NT2/D1 (cell line): ENCODE results near the gene HSF4.

ENCODE experiments used
- DNase-seq: peaks from one replicate; pipeline ENCODE4 v3.0.0-alpha.2; 2011; ENCODE audit warnings: low read depth, low spot score
- H3K27me3 ChIP-seq: 2 replicates; pipeline ENCODE4 v1.6.0; 2011; ENCODE audit warnings: mild to moderate bottlenecking; ENCODE audit not compliant: insufficient read length, insufficient read depth
- H3K36me3 ChIP-seq: 2 replicates; pipeline ENCODE4 v1.6.1; 2011; ENCODE audit warnings: mild to moderate bottlenecking, low read length, mixed read lengths; ENCODE audit not compliant: insufficient read depth, insufficient read length
- H3K4me1 ChIP-seq: 2 replicates; pipeline ENCODE4 v1.5.1; 2011; ENCODE audit not compliant: insufficient read depth, insufficient read length
- H3K4me3 ChIP-seq: 2 replicates; pipeline ENCODE4 v1.5.1; 2011; ENCODE audit warnings: low read depth; ENCODE audit not compliant: insufficient read length
- H3K9ac ChIP-seq: 2 replicates; pipeline ENCODE4 v1.6.0; 2011; ENCODE audit warnings: low read depth; ENCODE audit not compliant: insufficient read length
- H3K9me3 ChIP-seq: 2 replicates; pipeline ENCODE4 v1.5.1; 2011; ENCODE audit warnings: mild to moderate bottlenecking, low read length; ENCODE audit not compliant: insufficient read depth
- SUZ12 ChIP-seq: IDR thresholded peaks from 2 replicates; pipeline ENCODE4 v1.6.1; 2011; ENCODE audit not compliant: insufficient read length, insufficient read depth; ENCODE audit errors: extremely low read depth
- YY1 ChIP-seq: IDR thresholded peaks from 2 replicates; pipeline ENCODE4 v1.6.1; 2011; ENCODE audit not compliant: insufficient read length, insufficient read depth
- ZNF274 ChIP-seq: IDR thresholded peaks from 2 replicates; pipeline ENCODE4 v1.6.1; 2011; ENCODE audit warnings: mild to moderate bottlenecking, low read depth, low read length

Gene HSF4

GRCh38 chr16:67177743-67178699, 13.5 kb downstream of the HSF4 start:
- Histone ChIP-seq H3K4me1 (peaks cover 29% of the 10 kb centered on the region), H3K36me3 (peaks cover 42% of the 10 kb centered on the region), H3K27me3 (peaks cover 63% of the 10 kb centered on the region), H3K4me3 (peak overlapping the region; percentile 44), H3K9me3 (no peaks in the 10 kb centered on the region), H3K9ac (peak overlapping the region; percentile 77)
- no peak for TF ChIP-seq SUZ12
- TF ChIP-seq YY1: no peak
- no peak for TF ChIP-seq ZNF274
- peak; percentile 57 for DNase-seq

DNA sequence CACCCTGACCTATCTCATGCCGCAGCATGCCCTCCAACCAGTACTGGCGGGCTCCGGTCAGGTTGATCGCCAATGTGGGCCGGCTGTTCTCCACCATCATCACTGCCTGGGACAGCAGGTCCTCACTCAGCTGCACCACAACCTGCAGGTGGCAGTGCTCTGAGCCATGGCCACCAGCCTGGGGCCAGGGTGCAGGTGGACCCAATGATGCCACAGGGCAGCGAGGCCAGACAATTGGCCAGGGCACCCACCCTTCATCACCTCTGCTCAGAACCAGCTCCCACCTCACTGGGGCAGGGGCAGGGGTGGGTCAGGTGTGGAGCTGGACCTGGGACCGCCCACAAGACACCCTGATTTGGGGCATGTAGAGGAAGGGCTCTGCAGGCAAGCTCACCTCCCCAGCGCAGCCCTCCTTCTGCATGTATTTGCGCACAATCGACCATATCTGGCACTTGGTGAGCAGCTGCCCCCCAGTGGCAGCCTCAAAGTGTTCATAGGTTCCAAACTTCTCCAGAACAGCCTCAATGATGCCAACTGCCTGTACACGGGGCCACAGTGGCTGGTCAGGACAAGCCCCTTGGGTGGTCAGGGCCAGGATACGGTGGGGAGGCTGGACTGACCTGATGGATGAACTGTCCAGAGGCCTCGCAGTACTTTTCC, 15.0 kb downstream of the HSF4 start:
- Histone ChIP-seq H3K27me3 (peaks cover 54% of the 10 kb centered on the region), H3K4me1 (peaks cover 20% of the 10 kb centered on the region), H3K36me3 (peaks cover 42% of the 10 kb centered on the region), H3K9ac (no peak overlapping the region), H3K4me3 (no peak overlapping the region), H3K9me3 (no peaks in the 10 kb centered on the region)
- DNase-seq: no peak
- no peak for TF ChIP-seq ZNF274
- TF ChIP-seq SUZ12: no peak
- TF ChIP-seq YY1: no peak

- no peak for DNase-seq
- no peak for TF ChIP-seq YY1
- TF ChIP-seq ZNF274: no peak
- no peak for TF ChIP-seq SUZ12
- H3K4me1 ChIP-seq: peaks cover 22% of the 10 kb centered on the region
- no peak overlapping the region for H3K4me3 ChIP-seq
- no peaks in the 10 kb centered on the region for H3K9me3 ChIP-seq
- H3K36me3 ChIP-seq: peaks cover 41% of the 10 kb centered on the region
- H3K9ac ChIP-seq: no peak overlapping the region
- H3K27me3 ChIP-seq: peaks cover 54% of the 10 kb centered on the region
Measured at GRCh38 chr16:67180166-67180565, 15.6 kb downstream of the HSF4 start.

DNA sequence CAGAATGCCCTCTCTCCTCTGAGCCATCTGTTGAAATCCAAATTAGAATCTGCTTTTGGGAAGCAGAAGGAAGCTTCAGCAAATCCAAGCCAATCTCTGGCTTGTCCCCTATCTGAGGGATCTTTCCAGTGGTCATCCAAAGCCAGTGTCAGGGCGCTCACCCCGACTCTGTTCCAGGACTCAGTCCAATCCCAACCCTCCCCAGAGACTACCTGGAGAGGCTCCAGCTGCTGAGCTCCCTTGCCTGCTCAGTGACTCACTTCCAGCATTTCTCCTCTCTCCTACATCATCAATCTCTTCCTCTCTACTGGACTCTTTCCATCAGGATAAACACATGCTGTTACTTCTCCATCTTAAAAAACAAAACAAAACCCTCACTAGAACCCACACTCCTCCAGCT, 16.8 kb downstream of the HSF4 start:
- Histone ChIP-seq H3K4me1 (peaks cover 30% of the 10 kb centered on the region), H3K36me3 (peaks cover 32% of the 10 kb centered on the region), H3K9ac (no peak overlapping the region), H3K9me3 (no peaks in the 10 kb centered on the region), H3K27me3 (peaks cover 54% of the 10 kb centered on the region), H3K4me3 (no peak overlapping the region)
- TF ChIP-seq YY1 (no peak), SUZ12 (no peak), ZNF274 (no peak)
- no peak for DNase-seq

DNA sequence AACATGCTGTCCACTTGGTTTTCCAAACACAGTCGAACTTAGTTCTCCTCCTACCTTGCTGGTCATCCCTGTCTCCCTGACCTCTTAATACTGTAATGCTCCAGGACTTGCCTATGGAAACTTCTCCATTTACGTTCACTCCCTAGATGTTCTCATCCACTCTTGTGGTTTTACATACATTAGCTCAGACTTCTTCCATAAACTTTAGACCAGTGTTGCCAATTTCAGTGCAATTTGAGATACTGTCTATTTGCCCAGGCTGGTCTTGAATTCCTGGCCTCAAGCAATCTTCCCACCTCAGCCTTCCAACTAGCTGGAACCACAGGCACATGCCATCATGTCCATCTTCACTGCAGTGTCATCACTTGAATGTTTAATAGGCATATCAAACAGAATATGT, 17.7 kb downstream of the HSF4 start:
- TF ChIP-seq ZNF274 (no peak), YY1 (no peak), SUZ12 (no peak)
- Histone ChIP-seq H3K27me3 (peaks cover 45% of the 10 kb centered on the region), H3K4me3 (no peak overlapping the region), H3K9me3 (no peaks in the 10 kb centered on the region), H3K4me1 (peaks cover 38% of the 10 kb centered on the region), H3K9ac (no peak overlapping the region), H3K36me3 (peaks cover 23% of the 10 kb centered on the region)
- DNase-seq: no peak

DNA sequence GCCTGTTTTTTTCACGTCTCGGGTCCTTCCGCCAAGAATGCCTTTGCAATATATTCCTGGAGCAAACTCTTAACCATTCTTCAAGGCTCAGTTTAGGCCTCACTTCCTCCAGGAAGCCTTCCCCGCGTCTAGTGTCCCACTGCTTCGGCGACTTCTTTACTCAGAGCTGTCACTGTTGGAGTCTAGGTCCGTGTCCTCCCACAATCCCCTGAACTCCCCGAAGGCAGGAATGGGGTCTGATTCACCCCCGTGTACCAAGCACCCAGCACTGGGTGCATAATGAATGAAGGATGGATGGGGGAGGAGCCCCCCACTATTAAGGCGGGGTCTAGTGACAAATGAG, 18.7 kb downstream of the HSF4 start:
- Histone ChIP-seq H3K4me3 (peak overlapping the region; percentile 81), H3K9me3 (no peaks in the 10 kb centered on the region), H3K27me3 (peaks cover 36% of the 10 kb centered on the region), H3K9ac (peak overlapping the region; percentile 72), H3K36me3 (peaks cover 22% of the 10 kb centered on the region), H3K4me1 (peaks cover 33% of the 10 kb centered on the region)
- no peak for DNase-seq
- TF ChIP-seq SUZ12 (no peak), YY1 (no peak)

DNA sequence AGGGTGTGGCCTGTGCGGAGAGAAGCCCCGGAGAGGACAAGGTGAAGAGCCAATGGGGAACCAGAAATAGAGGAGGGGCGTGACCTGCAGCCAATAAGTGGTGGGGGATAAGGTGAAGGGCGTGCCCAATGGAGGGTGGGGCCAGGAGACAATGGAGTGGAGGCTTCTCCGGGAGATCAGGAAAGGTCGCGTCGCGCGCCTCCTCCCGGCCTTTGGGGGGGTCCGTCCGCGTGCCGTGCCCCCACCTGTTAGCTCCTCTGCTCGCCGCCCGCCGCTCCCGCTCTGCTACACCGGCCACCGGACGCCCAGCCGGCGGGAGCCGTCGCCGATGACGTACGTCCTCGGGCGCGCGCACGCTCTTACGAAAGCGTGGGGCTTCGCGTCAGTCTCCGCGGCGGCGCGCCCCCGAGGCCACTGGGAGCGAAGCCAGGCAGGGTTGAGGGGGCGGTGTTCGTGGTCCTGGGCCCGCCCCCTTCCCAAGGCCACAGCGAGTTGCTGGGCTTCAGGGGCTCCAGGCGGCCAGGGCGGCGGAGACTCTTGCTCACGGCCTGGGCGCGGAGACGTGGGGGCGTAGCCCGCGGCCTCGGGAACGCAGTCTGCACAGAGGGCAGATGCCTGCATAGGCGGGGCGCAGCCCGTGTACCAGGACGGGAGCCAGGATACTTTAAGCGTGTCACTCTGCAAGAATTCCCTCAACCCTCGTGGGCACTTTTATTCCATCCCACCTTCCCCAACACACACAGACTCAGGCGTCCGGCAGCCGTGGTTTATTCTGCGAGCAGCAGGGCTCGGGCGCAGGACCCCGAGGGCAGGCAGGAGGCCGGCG, 19.3 kb downstream of the HSF4 start, which contains the start of gene MATCAP1:
Gene MATCAP1, minus strand, starts transcription at position 337 of the 826 bp plus-strand sequence. CDS start 3,353 bp downstream, outside the sequence.
- no peak for TF ChIP-seq SUZ12
- no peak for TF ChIP-seq YY1
- TF ChIP-seq ZNF274: no peak
- Histone ChIP-seq H3K27me3 (peaks cover 30% of the 10 kb centered on the region), H3K4me1 (peaks cover 30% of the 10 kb centered on the region), H3K9ac (peak within 1 kb of the TSS; percentile 87), H3K36me3 (peaks cover 22% of the 10 kb centered on the region), H3K4me3 (peak within 1 kb of the TSS; percentile 81), H3K9me3 (no peaks in the 10 kb centered on the region)
- peak; percentile 92 for DNase-seq
